ENCODE measurements around the gene IQGAP1.

- TF ChIP-seq, protein P1, sequence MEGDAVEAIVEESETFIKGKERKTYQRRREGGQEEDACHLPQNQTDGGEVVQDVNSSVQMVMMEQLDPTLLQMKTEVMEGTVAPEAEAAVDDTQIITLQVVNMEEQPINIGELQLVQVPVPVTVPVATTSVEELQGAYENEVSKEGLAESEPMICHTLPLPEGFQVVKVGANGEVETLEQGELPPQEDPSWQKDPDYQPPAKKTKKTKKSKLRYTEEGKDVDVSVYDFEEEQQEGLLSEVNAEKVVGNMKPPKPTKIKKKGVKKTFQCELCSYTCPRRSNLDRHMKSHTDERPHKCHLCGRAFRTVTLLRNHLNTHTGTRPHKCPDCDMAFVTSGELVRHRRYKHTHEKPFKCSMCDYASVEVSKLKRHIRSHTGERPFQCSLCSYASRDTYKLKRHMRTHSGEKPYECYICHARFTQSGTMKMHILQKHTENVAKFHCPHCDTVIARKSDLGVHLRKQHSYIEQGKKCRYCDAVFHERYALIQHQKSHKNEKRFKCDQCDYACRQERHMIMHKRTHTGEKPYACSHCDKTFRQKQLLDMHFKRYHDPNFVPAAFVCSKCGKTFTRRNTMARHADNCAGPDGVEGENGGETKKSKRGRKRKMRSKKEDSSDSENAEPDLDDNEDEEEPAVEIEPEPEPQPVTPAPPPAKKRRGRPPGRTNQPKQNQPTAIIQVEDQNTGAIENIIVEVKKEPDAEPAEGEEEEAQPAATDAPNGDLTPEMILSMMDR (conservative IDR thresholded peaks at IDR 0.05 in 1 of 2, IDR thresholded peaks at IDR 0.05 in 1 of 2; ENCODE audit: low read depth in 1 of 2, low read length in 2 of 2): no peak
- TF ChIP-seq EZH2 (IDR thresholded peaks at IDR 0.05; ENCODE audit: low read length, missing control alignments): no peak
Observed at GRCh38 chr15:90460142-90460824, 72.2 kb downstream of the IQGAP1 start.
